ENCODE results near the gene SLC31A2.

- no peak for TF ChIP-seq CTCF (IDR thresholded peaks at IDR 0.05)
- TF ChIP-seq POLR2AphosphoS5 (IDR thresholded peaks at IDR 0.05), result no peak
- TF ChIP-seq POLR2A (IDR thresholded peaks at IDR 0.05), result no peak
- no peak for TF ChIP-seq EP300 (IDR thresholded peaks at IDR 0.05)
Measured at GRCh38 chr9:113166039-113166438, 15.2 kb downstream of the SLC31A2 start.

Data from stomach (tissue), 4 donors.